ENCODE results near the gene RPL11.
"Not testable (repeated sequence)": the region's sequence is repeated elsewhere in the genome, so short reads cannot be mapped to it uniquely, and the experiment has no call there.

Gene RPL11

DNA sequence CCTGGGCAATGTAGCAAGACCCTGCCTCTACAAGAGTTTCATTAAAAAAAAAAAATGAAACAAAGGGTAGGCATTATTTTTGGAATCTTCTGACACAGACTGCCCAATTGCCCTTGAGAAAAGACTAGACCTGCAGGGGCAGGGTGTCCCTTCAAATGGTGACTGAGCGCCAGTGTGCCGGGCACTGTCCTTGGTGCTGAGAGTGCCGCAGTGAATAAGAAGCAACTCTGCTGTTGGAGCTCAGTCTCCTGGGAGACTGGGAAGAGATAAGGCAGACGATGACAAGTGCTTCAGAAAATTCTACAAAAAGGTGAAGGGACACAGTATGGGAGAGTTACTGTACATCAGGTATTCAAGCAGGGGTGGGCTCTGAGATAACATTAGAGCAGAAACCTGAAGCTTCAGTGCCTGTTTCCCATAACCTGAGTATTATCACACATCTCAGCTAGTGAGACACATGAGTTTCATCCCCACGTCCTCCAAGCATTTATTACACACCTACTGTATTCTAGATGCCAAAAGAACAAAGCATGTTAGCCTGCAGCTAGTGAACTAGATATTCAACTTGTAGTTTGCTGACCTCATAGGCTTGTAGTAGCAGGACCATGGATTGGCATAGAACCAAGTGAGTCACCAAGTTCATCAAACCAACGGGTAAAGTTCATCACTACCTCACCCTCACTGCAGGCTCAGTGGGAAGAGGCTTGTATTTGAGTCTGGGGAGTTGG is 18.4 kb upstream of the RPL11 start:
- Histone ChIP-seq H3K4me3 (no peak overlapping the region), H3K9ac (ENCODE audit: insufficient read length) (no peak overlapping the region), H3K9me3 (ENCODE audit: low read depth, low read length) (no peaks in the 10 kb centered on the region), H3K27ac (no peak overlapping the region), H3K36me3 (ENCODE audit: insufficient read depth, low read length) (no peaks in the 10 kb centered on the region)
- TF ChIP-seq FOXP2 (optimal IDR thresholded peaks at IDR 0.05; ENCODE audit: control extremely low read depth, extremely low read length, insufficient read depth) (no peak), EZH2 (IDR thresholded peaks at IDR 0.05) (no peak), POLR2AphosphoS5 (IDR thresholded peaks at IDR 0.05; ENCODE audit: borderline replicate concordance, low read depth, low read length) (no peak)
- DNase-seq (ENCODE audit: low read depth, low spot score): no peak

DNA sequence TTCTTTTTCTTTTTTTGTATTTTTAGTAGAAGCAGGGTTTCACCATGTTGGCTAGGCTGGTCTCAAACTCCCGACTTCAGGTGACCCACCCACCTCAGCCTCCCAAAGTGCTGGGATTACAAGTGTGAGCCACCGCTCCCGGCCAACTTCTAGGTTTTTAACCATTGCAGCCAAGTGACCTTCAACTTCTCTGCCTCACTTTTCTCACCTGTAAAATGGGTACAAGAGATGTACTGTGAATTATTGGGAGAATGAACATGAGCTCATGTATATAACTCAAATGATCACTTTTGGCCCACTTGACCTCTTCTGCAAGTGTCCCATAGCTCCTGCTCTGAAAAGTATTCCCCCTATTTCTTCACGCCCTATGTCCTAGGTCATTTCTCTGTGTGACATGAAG is 11.8 kb upstream of the RPL11 start:
- Histone ChIP-seq H3K4me3 (no peak overlapping the region), H3K36me3 (ENCODE audit: insufficient read depth, low read length) (no peaks in the 10 kb centered on the region), H3K9ac (ENCODE audit: insufficient read length) (no peak overlapping the region), H3K27ac (no peak overlapping the region), H3K9me3 (ENCODE audit: low read depth, low read length) (no peaks in the 10 kb centered on the region)
- no peak for DNase-seq (ENCODE audit: low read depth, low spot score)
- TF ChIP-seq FOXP2 (optimal IDR thresholded peaks at IDR 0.05; ENCODE audit: control extremely low read depth, extremely low read length, insufficient read depth): no peak
- no peak for TF ChIP-seq POLR2AphosphoS5 (IDR thresholded peaks at IDR 0.05; ENCODE audit: borderline replicate concordance, low read depth, low read length)
- TF ChIP-seq EZH2 (IDR thresholded peaks at IDR 0.05): no peak

DNA sequence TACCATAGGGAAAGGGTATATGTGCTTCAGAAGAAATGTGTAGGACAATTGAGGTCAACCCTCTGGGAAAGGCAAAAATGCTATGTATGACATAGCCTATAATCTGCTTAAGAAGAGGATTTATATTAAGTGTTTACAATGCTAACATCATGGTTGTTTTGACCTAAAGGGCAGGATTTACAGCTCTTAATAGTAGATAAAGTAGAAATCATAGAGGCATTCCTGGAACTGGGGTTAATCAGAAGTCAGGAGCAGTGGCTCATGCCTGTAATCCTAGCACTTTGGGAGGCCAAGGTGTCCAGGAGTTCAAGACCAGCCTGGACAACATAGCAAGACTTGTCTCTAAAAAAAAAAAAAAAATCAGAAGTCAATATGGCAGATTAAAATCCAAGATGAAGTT is 8.7 kb upstream of the RPL11 start:
- H3K36me3 ChIP-seq (ENCODE audit: insufficient read depth, low read length): no peaks in the 10 kb centered on the region
- no peaks in the 10 kb centered on the region for H3K9me3 ChIP-seq (ENCODE audit: low read depth, low read length)
- H3K9ac ChIP-seq (ENCODE audit: insufficient read length): no peak overlapping the region
- no peak for DNase-seq (ENCODE audit: low read depth, low spot score)
- H3K4me3 ChIP-seq: no peak overlapping the region
- no peak for TF ChIP-seq EZH2 (IDR thresholded peaks at IDR 0.05)
- TF ChIP-seq POLR2AphosphoS5 (IDR thresholded peaks at IDR 0.05; ENCODE audit: borderline replicate concordance, low read depth, low read length): no peak
- no peak for TF ChIP-seq FOXP2 (optimal IDR thresholded peaks at IDR 0.05; ENCODE audit: control extremely low read depth, extremely low read length, insufficient read depth)
- no peak overlapping the region for H3K27ac ChIP-seq

DNA sequence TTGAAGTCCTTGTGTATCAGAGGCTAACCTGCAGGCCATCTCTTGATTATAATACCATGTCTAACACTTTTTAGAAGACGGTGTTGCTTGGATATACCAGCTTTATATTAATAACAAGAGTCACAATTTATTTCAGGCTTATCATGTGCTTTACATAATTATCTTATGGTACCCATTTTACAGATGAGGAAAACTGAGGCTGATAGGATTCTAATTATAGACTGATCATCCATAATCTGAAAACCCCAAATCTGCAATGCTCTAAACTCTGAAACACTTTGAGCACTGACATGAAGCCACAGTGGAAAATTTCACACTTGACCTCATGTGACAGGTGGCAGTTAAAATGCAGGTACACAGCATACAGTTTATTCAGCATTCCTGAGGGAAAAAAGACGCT is 7.2 kb upstream of the RPL11 start:
- no peak for DNase-seq (ENCODE audit: low read depth, low spot score)
- H3K36me3 ChIP-seq (ENCODE audit: insufficient read depth, low read length): no peaks in the 10 kb centered on the region
- no peaks in the 10 kb centered on the region for H3K9me3 ChIP-seq (ENCODE audit: low read depth, low read length)
- no peak overlapping the region for H3K9ac ChIP-seq (ENCODE audit: insufficient read length)
- no peak overlapping the region for H3K4me3 ChIP-seq
- no peak overlapping the region for H3K27ac ChIP-seq
- TF ChIP-seq EZH2 (IDR thresholded peaks at IDR 0.05) (no peak), FOXP2 (optimal IDR thresholded peaks at IDR 0.05; ENCODE audit: control extremely low read depth, extremely low read length, insufficient read depth) (no peak), POLR2AphosphoS5 (IDR thresholded peaks at IDR 0.05; ENCODE audit: borderline replicate concordance, low read depth, low read length) (no peak)

DNA sequence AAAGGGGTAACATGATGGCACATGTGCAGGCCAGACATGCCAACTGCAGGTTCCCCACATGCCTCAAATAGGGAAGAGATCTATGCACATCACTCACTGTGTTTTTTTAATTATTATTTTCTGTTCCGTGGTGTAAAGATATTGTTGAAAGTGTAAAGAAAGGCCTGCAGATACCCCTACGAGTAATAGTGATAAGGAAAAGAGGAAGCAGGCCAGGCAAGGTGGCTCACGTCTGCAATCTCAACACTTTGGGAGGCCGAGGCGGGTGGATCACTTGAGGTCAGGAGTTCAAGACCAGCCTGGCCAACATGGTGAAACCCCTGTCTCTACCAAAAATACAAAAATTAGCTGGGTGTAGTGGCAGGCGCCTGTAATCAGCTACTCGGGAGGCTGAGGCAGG is 6.4 kb upstream of the RPL11 start:
- H3K9ac ChIP-seq (ENCODE audit: insufficient read length); H3K36me3 ChIP-seq (ENCODE audit: insufficient read depth, low read length); DNase-seq (ENCODE audit: low read depth, low spot score); H3K4me3 ChIP-seq; H3K27ac ChIP-seq; H3K9me3 ChIP-seq (ENCODE audit: low read depth, low read length): not testable (repeated sequence)

DNA sequence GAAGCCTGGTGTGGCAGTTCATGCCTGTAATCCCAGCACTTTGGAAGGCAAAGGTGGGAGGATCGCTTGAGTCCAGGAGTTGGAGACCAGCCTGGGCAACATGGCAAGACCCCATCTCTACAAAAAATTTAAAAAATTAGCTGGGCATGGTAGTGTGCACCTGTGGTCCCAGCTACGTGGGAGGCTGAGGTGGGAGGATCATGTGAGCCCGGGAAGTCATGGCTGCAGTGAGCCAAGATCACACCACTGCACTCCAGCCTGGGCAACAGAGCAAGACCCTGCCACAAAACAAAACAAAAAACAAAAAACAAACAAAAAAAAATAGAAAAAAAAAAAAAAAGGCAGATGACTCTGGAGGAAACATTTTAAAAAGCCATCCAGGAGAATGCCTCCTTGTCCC is 3.9 kb upstream of the RPL11 start:
- H3K36me3 ChIP-seq (ENCODE audit: insufficient read depth, low read length); H3K9ac ChIP-seq (ENCODE audit: insufficient read length); H3K9me3 ChIP-seq (ENCODE audit: low read depth, low read length); DNase-seq (ENCODE audit: low read depth, low spot score); H3K27ac ChIP-seq; H3K4me3 ChIP-seq: not testable (repeated sequence)

DNA sequence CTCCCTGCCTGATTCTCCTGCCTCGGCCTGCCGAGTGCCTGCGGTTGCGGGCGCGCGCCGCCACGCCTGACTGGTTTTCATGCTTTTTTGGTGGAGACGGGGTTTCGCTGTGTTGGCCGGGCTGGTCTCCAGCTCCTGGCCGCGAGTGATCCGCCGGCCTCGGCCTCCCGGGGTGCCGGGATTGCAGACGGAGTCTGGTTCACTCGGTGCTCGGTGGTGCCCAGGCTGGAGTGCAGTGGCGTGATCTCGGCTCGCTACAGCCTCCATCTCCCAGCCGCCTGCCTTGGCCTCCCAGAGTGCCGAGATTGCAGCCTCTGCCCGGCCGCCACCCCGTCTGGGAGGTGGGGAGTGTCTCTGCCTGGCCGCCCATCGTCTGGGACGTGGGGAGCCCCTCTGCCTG is 3.3 kb upstream of the RPL11 start:
- H3K36me3 ChIP-seq (ENCODE audit: insufficient read depth, low read length): peaks cover 14% of the 10 kb centered on the region
- H3K4me3 ChIP-seq; H3K9ac ChIP-seq (ENCODE audit: insufficient read length); DNase-seq (ENCODE audit: low read depth, low spot score); H3K27ac ChIP-seq; H3K9me3 ChIP-seq (ENCODE audit: low read depth, low read length): not testable (repeated sequence)

DNA sequence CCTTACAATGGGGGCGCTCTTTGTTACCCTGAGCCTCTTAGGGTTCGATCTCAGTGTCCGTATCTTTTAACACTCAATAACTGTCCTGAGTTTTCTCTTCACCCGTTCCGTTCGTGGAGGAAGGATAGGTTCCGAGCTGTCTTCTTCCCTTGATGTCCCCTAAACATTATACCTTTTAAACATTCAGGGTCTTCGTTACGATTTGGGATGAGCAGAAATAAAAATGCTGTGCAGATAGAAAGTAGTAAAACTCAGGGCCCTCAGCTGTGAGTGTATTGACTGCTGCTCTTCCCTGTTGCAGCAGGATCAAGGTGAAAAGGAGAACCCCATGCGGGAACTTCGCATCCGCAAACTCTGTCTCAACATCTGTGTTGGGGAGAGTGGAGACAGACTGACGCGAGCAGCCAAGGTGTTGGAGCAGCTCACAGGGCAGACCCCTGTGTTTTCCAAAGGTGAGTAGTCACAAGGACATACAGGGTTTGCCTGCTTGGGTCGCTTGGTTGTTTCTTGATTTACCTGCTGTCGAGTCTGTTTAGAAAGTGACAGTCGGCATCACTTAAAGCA is 784 bp downstream of the RPL11 start:
- no peaks in the 10 kb centered on the region for H3K9me3 ChIP-seq (ENCODE audit: low read depth, low read length)
- peak overlapping the region; percentile 92 for H3K4me3 ChIP-seq
- H3K36me3 ChIP-seq (ENCODE audit: insufficient read depth, low read length): peaks cover 55% of the 10 kb centered on the region
- peak overlapping the region; percentile 92 for H3K27ac ChIP-seq
- peak overlapping the region; percentile 97 for H3K9ac ChIP-seq (ENCODE audit: insufficient read length)
- no peak for DNase-seq (ENCODE audit: low read depth, low spot score)
- TF ChIP-seq EZH2 (IDR thresholded peaks at IDR 0.05): no peak
- no peak for TF ChIP-seq FOXP2 (optimal IDR thresholded peaks at IDR 0.05; ENCODE audit: control extremely low read depth, extremely low read length, insufficient read depth)
- no peak for TF ChIP-seq POLR2AphosphoS5 (IDR thresholded peaks at IDR 0.05; ENCODE audit: borderline replicate concordance, low read depth, low read length)

DNA sequence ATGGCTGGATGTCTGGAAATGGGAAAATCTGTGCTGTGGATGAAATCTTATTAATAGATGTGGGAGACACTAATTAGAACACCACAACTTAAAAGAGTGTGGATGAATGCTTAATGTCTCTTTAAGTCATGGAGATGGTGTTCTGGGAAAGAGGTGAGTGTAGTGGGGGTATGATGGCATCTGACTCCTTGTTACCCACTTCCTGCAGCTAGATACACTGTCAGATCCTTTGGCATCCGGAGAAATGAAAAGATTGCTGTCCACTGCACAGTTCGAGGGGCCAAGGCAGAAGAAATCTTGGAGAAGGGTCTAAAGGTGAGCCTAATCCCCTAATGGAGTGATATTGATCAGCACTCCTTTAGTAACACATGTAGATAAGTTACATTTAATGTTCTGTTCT is 2.0 kb downstream of the RPL11 start:
- peaks cover 67% of the 10 kb centered on the region for H3K36me3 ChIP-seq (ENCODE audit: insufficient read depth, low read length)
- DNase-seq (ENCODE audit: low read depth, low spot score): no peak
- peak overlapping the region; percentile 92 for H3K4me3 ChIP-seq
- H3K9ac ChIP-seq (ENCODE audit: insufficient read length): peak overlapping the region; percentile 97
- H3K27ac ChIP-seq: peak overlapping the region; percentile 92; the same call in 1 of the 2 replicates
- TF ChIP-seq EZH2 (IDR thresholded peaks at IDR 0.05) (no peak), POLR2AphosphoS5 (IDR thresholded peaks at IDR 0.05; ENCODE audit: borderline replicate concordance, low read depth, low read length) (no peak), FOXP2 (optimal IDR thresholded peaks at IDR 0.05; ENCODE audit: control extremely low read depth, extremely low read length, insufficient read depth) (no peak)
- H3K9me3 ChIP-seq (ENCODE audit: low read depth, low read length): no peaks in the 10 kb centered on the region

Measured in SK-N-MC (cell line).